Stimulated activated CD4-positive, alpha-beta T cell treated with anti-CD3 and anti-CD28 coated beads, Interleukin-15, amount 100 ng/mL, for 24 hours (primary cell): ENCODE measurements around the gene HSD17B13.

Experiments used
- DNase-seq: peaks from one replicate; pipeline ENCODE4 v3.0.0-alpha.2; 2020

HSD17B13 gene

DNA sequence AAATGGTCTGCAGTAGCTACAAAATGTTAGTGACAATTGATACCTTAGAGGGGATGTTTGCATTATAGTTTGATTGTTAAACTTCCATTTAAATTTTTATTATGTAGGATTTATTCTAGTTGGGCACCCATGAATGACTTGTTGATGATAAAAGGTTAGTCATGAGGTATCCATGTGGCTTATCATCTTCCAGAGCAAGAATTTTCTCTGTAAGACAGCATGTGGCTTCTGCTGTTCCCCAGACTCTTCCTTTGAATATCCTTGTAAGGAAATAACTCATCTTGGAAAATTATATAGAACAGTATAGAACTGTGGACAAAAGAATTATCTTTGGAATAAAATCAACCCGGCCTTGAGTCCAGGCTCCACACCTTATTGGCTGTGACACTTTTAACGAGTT lies 62.2 kb downstream of the HSD17B13 start:
- no peak for DNase-seq

DNA sequence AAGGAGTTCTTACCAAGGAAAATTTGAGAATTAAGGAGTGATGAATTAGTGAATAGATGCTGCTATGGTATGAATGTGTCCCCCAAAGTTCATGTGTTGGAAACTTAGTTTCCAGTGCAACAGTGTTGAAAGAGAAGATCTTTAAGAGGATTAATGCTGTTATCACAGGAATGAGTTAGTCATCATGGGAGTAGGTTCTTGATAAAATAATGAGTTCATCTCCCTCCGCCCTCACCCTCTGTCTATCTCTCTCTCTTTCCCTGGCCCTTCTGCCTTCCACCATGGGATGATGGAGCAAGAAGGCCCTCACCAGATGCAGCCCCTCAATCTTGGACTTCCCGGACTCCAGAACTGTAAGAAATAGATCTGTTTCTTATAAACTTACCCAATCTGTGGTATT lies 64.0 kb downstream of the HSD17B13 start:
- no peak for DNase-seq

DNA sequence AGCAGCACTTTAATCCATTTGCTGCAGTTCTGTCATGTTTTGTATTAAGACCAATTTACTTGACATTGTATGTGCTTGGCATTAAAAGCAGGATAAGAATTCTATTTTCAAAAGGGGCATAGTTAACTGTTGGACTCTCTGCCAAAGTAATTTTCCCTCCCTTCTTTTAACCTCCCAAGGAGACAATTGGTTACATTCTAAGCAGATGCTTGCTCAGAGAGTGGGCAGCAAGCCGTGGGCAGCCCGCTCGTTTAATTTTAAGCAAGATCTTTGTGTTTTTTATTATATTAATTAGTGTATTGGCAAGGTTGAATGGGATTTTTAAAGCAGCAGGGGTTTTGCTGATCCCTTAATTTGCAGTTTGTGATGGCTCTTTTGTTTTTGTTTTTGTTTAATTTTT lies 65.2 kb downstream of the HSD17B13 start:
- no peak for DNase-seq

DNA sequence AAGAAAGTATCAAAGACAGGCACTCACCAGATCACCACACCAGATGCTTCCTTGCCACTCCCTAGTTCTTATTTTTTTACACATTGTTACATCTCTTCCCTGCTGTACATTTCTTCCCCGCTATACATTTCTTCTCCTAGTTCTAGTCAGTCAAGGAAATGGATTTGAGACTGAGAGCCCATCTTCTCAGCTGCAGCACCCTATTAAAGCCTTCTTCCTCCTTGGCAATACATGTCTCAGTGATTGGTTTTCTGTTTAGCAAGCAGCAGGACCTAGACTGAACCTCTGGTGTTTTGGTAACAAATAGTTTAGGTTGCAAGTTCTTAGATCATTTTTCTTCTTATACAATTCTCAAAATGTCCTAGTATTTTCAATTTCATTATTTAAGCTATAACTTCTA lies 66.9 kb downstream of the HSD17B13 start:
- DNase-seq: no peak
